Stimulated activated memory B cell treated with anti-CD40 and anti-IgM and Interleukin-4, amounts not matched to agents 10 μg/mL and 1 μg/mL and 100 μg/mL, for 72 hours (primary cell): ENCODE data around the gene APRT.
"Not testable (repeated sequence)": the region's sequence is repeated elsewhere in the genome, so short reads cannot be mapped to it uniquely, and the experiment has no call there.

Experiments used
- ATAC-seq: fragments of 150-1000 bp; cut with Tn5 transposase; 2 replicates; pipeline ENCODE4 v1.10.0; 2021
- H3K27ac Mint-ChIP-seq: one replicate; pipeline ENCODE4 v1.8.0; 2022; ENCODE audit warnings: mild to moderate bottlenecking, mixed read lengths
- H3K27me3 Mint-ChIP-seq: one replicate; pipeline ENCODE4 v1.8.0; 2022; ENCODE audit warnings: mixed read lengths
- H3K36me3 Mint-ChIP-seq: one replicate; pipeline ENCODE4 v1.8.0; 2022; ENCODE audit warnings: mixed read lengths
- H3K4me1 Mint-ChIP-seq: one replicate; pipeline ENCODE4 v1.8.0; 2022; ENCODE audit warnings: mixed read lengths
- H3K4me3 Mint-ChIP-seq: one replicate; pipeline ENCODE4 v1.8.0; 2022; ENCODE audit warnings: mild to moderate bottlenecking, moderate library complexity, mixed read lengths
- H3K9me3 Mint-ChIP-seq: one replicate; pipeline ENCODE4 v1.8.0; 2022; ENCODE audit warnings: mixed read lengths

The APRT gene

GRCh38 chr16:88782454-88783390 lies 29.0 kb downstream of the APRT start:
- ATAC-seq: peak; percentile 9
- H3K4me1 Mint-ChIP-seq: peaks cover 57% of the 10 kb centered on the region
- no peaks in the 10 kb centered on the region for H3K27me3 Mint-ChIP-seq
- H3K36me3 Mint-ChIP-seq: no peaks in the 10 kb centered on the region
- H3K27ac Mint-ChIP-seq: peak overlapping the region; percentile 75
- no peaks in the 10 kb centered on the region for H3K9me3 Mint-ChIP-seq
- peak overlapping the region; percentile 87 for H3K4me3 Mint-ChIP-seq

GRCh38 chr16:88781140-88782077 lies 30.3 kb downstream of the APRT start:
- Mint-ChIP-seq H3K36me3 (peaks cover 3% of the 10 kb centered on the region), H3K27me3 (no peaks in the 10 kb centered on the region), H3K4me1 (peaks cover 60% of the 10 kb centered on the region), H3K4me3 (peak overlapping the region; percentile 87), H3K27ac (peak overlapping the region; percentile 75), H3K9me3 (no peaks in the 10 kb centered on the region)
- ATAC-seq: peak; percentile 63

- no peak for ATAC-seq
- Mint-ChIP-seq H3K9me3 (no peaks in the 10 kb centered on the region), H3K27ac (peak overlapping the region; percentile 75), H3K27me3 (no peaks in the 10 kb centered on the region), H3K4me3 (peak overlapping the region; percentile 87), H3K36me3 (peaks cover 6% of the 10 kb centered on the region), H3K4me1 (peaks cover 60% of the 10 kb centered on the region)
These were observed 31.3 kb downstream of the APRT start for GRCh38 chr16:88780142-88781062.

GRCh38 chr16:88779406-88780141 lies 32.2 kb downstream of the APRT start:
- Mint-ChIP-seq H3K27me3 (no peaks in the 10 kb centered on the region), H3K36me3 (peaks cover 6% of the 10 kb centered on the region), H3K4me3 (no peak overlapping the region), H3K9me3 (no peaks in the 10 kb centered on the region), H3K27ac (peak overlapping the region; percentile 75), H3K4me1 (peaks cover 63% of the 10 kb centered on the region)
- ATAC-seq: no peak

- peaks cover 6% of the 10 kb centered on the region for H3K36me3 Mint-ChIP-seq
- H3K4me3 Mint-ChIP-seq: no peak overlapping the region
- no peak for ATAC-seq
- no peaks in the 10 kb centered on the region for H3K9me3 Mint-ChIP-seq
- peaks cover 68% of the 10 kb centered on the region for H3K4me1 Mint-ChIP-seq
- H3K27me3 Mint-ChIP-seq: no peaks in the 10 kb centered on the region
- H3K27ac Mint-ChIP-seq: peak overlapping the region; percentile 72
These were observed 33.1 kb downstream of the APRT start for GRCh38 chr16:88778541-88779065.

GRCh38 chr16:88778271-88778525 lies 33.5 kb downstream of the APRT start:
- H3K27me3 Mint-ChIP-seq: no peaks in the 10 kb centered on the region
- peaks cover 6% of the 10 kb centered on the region for H3K36me3 Mint-ChIP-seq
- ATAC-seq: no peak
- H3K27ac Mint-ChIP-seq: peak overlapping the region; percentile 72
- H3K4me1 Mint-ChIP-seq: peaks cover 63% of the 10 kb centered on the region
- H3K4me3 Mint-ChIP-seq: no peak overlapping the region
- no peaks in the 10 kb centered on the region for H3K9me3 Mint-ChIP-seq

GRCh38 chr16:88777471-88778270 lies 34.1 kb downstream of the APRT start:
- H3K36me3 Mint-ChIP-seq: peaks cover 6% of the 10 kb centered on the region
- H3K4me1 Mint-ChIP-seq: peaks cover 62% of the 10 kb centered on the region
- H3K9me3 Mint-ChIP-seq: no peaks in the 10 kb centered on the region
- no peak overlapping the region for H3K4me3 Mint-ChIP-seq
- no peaks in the 10 kb centered on the region for H3K27me3 Mint-ChIP-seq
- ATAC-seq: no peak
- peak overlapping the region; percentile 72 for H3K27ac Mint-ChIP-seq

- Mint-ChIP-seq H3K36me3 (peaks cover 6% of the 10 kb centered on the region), H3K4me3 (no peak overlapping the region), H3K27ac (no peak overlapping the region), H3K4me1 (peaks cover 51% of the 10 kb centered on the region), H3K9me3 (no peaks in the 10 kb centered on the region), H3K27me3 (no peaks in the 10 kb centered on the region)
- no peak for ATAC-seq
These were observed 35.9 kb downstream of the APRT start for GRCh38 chr16:88775825-88776224.

GRCh38 chr16:88774544-88775393 lies 37.0 kb downstream of the APRT start:
- H3K36me3 Mint-ChIP-seq: peaks cover 6% of the 10 kb centered on the region
- no peak for ATAC-seq
- H3K9me3 Mint-ChIP-seq: no peaks in the 10 kb centered on the region
- H3K4me1 Mint-ChIP-seq: peaks cover 49% of the 10 kb centered on the region
- no peaks in the 10 kb centered on the region for H3K27me3 Mint-ChIP-seq
- peak overlapping the region; percentile 51 for H3K27ac Mint-ChIP-seq
- H3K4me3 Mint-ChIP-seq: no peak overlapping the region

GRCh38 chr16:88773812-88774291 lies 37.9 kb downstream of the APRT start:
- H3K9me3 Mint-ChIP-seq: no peaks in the 10 kb centered on the region
- no peak for ATAC-seq
- H3K27me3 Mint-ChIP-seq: no peaks in the 10 kb centered on the region
- H3K27ac Mint-ChIP-seq: peak overlapping the region; percentile 51
- H3K36me3 Mint-ChIP-seq: peaks cover 10% of the 10 kb centered on the region
- H3K4me3 Mint-ChIP-seq: no peak overlapping the region
- H3K4me1 Mint-ChIP-seq: peaks cover 54% of the 10 kb centered on the region

- H3K4me1 Mint-ChIP-seq: peaks cover 47% of the 10 kb centered on the region
- ATAC-seq: no peak
- no peaks in the 10 kb centered on the region for H3K9me3 Mint-ChIP-seq
- H3K27me3 Mint-ChIP-seq: no peaks in the 10 kb centered on the region
- peak overlapping the region; percentile 51 for H3K27ac Mint-ChIP-seq
- peaks cover 10% of the 10 kb centered on the region for H3K36me3 Mint-ChIP-seq
- H3K4me3 Mint-ChIP-seq: no peak overlapping the region
These were observed 38.6 kb downstream of the APRT start for GRCh38 chr16:88772871-88773811.

GRCh38 chr16:88771781-88772180 lies 39.9 kb downstream of the APRT start:
- H3K4me1 Mint-ChIP-seq: peaks cover 54% of the 10 kb centered on the region

More at GRCh38 chr16:88771781-88772180, 39.9 kb downstream of the APRT start:
- H3K27me3 Mint-ChIP-seq, H3K9me3 Mint-ChIP-seq, H3K4me3 Mint-ChIP-seq, ATAC-seq, H3K27ac Mint-ChIP-seq: not testable (repeated sequence)
- peaks cover 10% of the 10 kb centered on the region for H3K36me3 Mint-ChIP-seq
